GM11168 (cell line): ENCODE results near the gene WDR46.
"Not testable (repeated sequence)": the region's sequence is repeated elsewhere in the genome, so short reads cannot be mapped to it uniquely, and the experiment has no call there.

Experiments used
- in situ Hi-C: fragments of 300-500 bp; cut with MboI; formaldehyde crosslinking; loops from one replicate; pipeline ENCODE4 v1.12.0; 2022; ENCODE audit warnings: low sequenced_read_pairs; ENCODE audit not compliant: unreplicated experiment

The WDR46 gene

GRCh38 chr6:33271468-33272274 lies 17.4 kb downstream of the WDR46 start, which contains the start of the genes RPS18 and VPS52:
RPS18 (plus strand) TSS chr6:33272075; CDS start chr6:33272120, 45 bp downstream.
VPS52 (minus strand) TSS chr6:33271876; CDS start chr6:33271675, 201 bp downstream.
- in situ Hi-C loops, result no loop called here

- in situ Hi-C loops, result no loop called here
Measured at GRCh38 chr6:33271117-33271467, 17.9 kb downstream of the WDR46 start.

- in situ Hi-C loops, result no loop called here
Measured at GRCh38 chr6:33264015-33264414, 25.0 kb downstream of the WDR46 start.

- in situ Hi-C loops, result not testable (repeated sequence)
Measured at GRCh38 chr6:33262490-33262889, 26.5 kb downstream of the WDR46 start.

GRCh38 chr6:33259032-33259431 lies 30.0 kb downstream of the WDR46 start:
- in situ Hi-C loops, result no loop called here

GRCh38 chr6:33254591-33254990 lies 34.4 kb downstream of the WDR46 start:
- in situ Hi-C loops, result no loop called here

- in situ Hi-C loops, result no loop called here
Measured at GRCh38 chr6:33252759-33253158, 36.3 kb downstream of the WDR46 start.

GRCh38 chr6:33251395-33252012 lies 37.5 kb downstream of the WDR46 start:
- in situ Hi-C loops, result no loop called here

GRCh38 chr6:33250731-33251130 lies 38.3 kb downstream of the WDR46 start:
- in situ Hi-C loops, result no loop called here

- in situ Hi-C loops, result loop anchor here (5.0 kb wide), 1 partner anchor 83 kb away; no protein-coding TSS in a partner anchor
Measured at GRCh38 chr6:33249732-33250630, 39.1 kb downstream of the WDR46 start.

- in situ Hi-C loops, result loop anchor here (5.0 kb wide), 1 partner anchor 82 kb away; no protein-coding TSS in a partner anchor
Measured at GRCh38 chr6:33248932-33249731, 39.9 kb downstream of the WDR46 start.

GRCh38 chr6:33248643-33248931 lies 40.5 kb downstream of the WDR46 start:
- in situ Hi-C loops, result loop anchor here (5.0 kb wide), 1 partner anchor 81 kb away; no protein-coding TSS in a partner anchor

- in situ Hi-C loops, result loop anchor here (5.0 kb wide), 1 partner anchor 81 kb away; no protein-coding TSS in a partner anchor
Measured at GRCh38 chr6:33247977-33248642, 40.9 kb downstream of the WDR46 start.

GRCh38 chr6:33243476-33243875 lies 45.6 kb downstream of the WDR46 start:
- in situ Hi-C loops, result no loop called here

GRCh38 chr6:33241968-33242367 lies 47.1 kb downstream of the WDR46 start:
- in situ Hi-C loops, result no loop called here

GRCh38 chr6:33237741-33238140 lies 51.3 kb downstream of the WDR46 start:
- in situ Hi-C loops, result no loop called here

- in situ Hi-C loops, result no loop called here
Measured at GRCh38 chr6:33236852-33237251, 52.2 kb downstream of the WDR46 start.

- in situ Hi-C loops, result no loop called here
Measured at GRCh38 chr6:33236328-33236727, 52.7 kb downstream of the WDR46 start.

GRCh38 chr6:33235221-33235634 lies 53.8 kb downstream of the WDR46 start:
- in situ Hi-C loops, result no loop called here
